Activated CD4-positive, alpha-beta T cell treated with anti-CD3 and anti-CD28 coated beads, Interleukin-2, amount 50 U/mL, for 48 hours (primary cell): ENCODE measurements around the gene CNNM4.

Source experiments
- DNase-seq, 2 experiments: peaks; one replicate each; pipeline ENCODE4 v3.0.0-alpha.2; 2020

The CNNM4 gene

DNA sequence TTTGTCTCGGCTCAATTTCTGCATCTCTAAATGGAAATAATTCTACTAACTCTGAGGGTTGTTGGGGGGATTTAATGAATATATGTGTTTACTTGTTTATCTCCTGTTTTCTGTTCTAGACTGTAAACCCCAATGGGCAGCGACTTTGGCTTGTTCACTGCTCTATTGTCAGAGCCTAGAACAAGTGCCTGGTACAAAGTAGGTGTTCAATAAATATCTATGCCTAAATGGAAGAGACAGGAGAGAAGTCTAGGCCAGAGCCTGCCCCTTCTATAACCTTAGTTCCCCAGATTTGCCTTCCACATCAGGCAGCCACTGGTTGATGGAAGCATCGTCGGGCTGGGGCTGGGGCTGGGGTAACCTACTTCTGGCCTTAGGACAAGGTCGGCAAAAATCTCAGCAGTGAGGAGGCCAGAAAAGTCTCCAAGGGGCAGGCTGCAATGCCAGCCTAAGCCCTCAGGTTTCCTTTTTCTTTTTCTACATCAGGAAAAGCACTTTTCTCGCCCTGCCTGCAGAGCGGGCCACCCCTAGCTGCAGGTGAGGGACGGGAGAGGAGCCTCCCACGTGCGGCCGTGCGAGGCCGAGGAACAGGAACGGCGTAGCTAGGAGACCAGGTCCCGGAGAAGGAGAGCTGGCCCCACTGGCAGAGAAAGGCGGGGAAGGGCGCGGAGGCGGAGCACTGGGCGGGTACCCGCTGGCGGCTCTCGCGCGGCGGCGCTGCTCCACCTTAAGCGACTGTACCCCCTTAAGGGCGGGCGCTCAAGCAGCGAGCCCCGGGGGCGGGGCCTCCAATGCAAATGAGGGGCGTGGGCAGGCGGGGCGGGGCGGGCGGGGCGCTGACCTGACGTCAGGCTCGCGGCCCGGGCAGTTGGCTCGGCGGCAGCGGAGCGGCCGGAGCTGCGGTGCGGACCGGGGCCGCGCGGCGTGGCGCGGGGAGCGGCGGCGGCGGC, at the start of gene CNNM4:
Gene CNNM4 (plus strand): TSS at position 867 of the 950 bp plus-strand sequence. CDS start 98 bp downstream, outside the sequence.
- DNase-seq, result peak; percentile 94 to 95

DNA sequence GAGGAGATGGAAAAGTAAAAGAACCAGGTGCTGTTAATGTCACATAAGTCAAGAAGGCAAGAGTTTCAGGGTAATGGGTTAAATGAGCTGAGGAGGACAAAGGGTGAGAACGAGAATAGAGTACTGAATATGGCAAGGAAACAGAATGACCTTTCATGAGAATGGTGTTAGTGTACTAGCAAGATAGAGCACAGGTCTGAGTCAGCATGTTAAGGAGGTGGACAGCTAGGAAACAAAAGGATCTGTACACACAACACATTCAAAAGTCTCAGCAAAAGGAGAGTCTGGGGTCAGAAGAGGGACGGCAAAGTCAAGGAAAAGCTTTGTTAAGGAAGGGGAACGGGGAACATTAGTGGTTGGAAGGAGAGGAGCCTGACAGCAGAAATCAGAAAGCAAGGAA, 49.7 kb upstream of the CNNM4 start:
- DNase-seq, result no peak

DNA sequence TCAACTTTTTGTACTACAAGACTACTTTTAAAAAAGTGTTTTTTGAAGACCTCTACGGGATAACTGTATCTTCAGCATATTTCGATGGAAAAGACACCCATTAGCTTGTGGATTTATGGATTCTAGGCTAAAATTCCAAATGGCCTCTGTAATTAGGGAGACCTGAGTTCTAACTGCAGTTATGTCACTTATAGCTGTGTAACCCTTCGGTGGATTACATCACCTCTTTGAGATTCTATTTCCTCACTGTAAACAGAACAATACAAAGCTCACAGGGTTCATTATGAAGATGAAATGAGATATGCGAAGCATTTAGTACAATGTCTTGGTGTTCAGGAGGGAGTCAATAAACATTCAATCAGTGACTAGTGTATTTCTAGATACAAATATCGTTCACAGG, 45.0 kb upstream of the CNNM4 start:
- no peak for DNase-seq

DNA sequence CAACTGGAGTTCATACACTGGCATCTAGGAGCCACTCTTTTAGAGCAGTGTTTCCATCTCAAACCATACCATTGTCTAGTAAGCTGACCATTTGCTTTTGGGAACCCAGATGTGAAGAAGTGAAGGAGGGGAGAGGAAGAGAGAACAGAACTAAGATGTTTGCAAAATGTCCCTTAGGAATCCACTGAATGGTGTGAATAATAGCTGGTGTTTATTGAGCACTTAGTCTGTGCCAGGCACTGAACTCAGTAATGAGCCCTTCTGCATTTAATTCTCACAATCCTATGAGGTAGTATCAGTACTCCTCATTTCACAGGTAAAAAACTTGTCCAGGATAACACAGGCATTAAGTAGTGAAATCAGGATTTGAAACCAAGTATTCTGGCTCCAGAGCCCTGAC, 44.3 kb upstream of the CNNM4 start:
- DNase-seq, result no peak

DNA sequence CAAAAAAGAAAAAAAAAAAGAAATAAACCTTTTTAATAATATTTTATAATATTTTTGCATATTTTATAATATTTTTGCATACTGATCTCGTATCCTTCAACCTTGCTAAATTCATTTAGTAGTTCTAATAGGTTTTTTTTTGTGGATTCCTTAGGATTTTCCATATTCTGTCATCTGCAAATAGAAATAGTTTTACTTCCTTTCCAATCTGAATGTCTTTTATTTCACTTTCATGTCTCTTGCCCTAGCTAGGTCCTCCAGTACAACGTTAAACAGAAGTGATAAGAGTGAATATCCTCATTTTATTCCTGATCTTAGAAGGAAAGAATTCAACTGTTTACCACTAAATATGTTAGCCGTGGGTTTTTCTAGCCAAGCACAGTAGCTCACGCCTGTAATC, 34.6 kb upstream of the CNNM4 start:
- DNase-seq, result no peak

DNA sequence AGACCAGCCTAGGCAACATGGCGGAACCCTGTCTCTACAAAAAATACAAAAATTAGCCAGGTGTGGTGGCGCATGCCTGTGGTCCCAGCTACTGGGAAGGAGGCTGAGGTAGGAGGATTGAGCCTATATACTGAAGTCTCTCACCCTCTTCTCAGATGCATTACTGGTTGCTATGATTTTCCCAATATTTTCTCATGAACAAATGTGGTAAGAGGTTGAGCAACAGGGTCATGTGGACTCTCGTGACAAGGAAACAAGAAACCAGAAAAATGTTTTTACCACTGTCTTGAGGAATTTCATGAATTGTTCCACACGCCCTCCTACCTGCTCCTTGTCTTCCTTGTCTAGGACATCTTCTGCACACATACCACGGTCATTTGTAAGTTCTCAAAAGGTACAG, 33.3 kb upstream of the CNNM4 start:
- DNase-seq, result no peak

DNA sequence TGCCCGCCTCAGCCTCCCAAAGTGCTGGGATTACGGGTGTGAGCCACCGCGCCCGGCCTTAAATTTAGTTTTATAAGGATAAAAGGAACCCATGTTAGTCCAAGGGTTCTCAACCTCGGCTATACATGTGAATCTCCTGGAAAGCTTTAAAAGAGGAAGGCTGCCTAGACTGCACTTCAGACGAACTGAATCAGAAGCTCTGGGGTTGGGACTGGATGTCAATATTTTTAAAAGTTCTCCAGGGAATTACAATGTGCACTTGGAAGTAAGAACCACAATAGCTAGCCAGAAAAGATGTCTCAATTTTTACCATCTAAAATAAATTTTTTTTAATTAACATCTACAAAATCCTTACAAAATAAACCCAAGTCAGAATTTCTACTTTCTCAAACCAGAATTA, 31.0 kb upstream of the CNNM4 start:
- DNase-seq, result no peak

DNA sequence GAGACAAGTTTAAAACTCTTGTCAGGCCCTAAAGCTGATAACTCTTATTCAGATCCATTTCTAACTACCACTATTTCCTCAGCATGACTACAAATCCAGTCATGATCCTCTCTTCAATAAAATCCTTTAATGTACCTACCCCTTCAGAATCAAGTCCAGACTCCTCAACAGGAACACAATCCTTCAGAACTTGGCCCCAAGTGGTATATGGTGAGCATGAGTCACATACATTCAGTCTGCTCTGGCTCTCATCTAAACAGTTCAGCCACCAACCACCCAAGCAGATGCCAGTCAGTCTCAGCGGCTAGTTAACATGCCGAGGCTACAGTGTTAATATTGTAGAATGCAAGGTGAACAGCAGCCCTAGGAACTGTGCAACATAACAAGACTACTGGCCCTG, 30.5 kb upstream of the CNNM4 start:
- no peak for DNase-seq

DNA sequence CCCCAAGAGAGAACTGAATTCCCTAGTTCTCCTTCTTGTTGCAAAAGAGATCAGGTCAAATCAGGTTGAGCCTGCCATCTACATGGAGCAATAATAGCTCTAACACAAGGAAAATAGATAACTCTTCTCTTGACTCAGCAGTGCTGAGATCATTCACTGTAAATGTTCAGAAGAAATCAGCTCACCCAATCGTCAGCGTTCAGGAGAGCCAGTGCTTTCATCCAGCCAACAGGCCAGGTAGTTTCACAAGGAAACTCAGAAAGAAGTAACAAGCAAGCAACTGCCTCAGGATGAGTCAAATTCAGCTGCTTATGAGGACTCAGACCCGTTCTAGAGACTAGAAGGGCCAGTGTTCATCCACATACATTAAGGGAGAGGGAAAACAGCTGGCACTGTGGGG, 26.8 kb upstream of the CNNM4 start:
- no peak for DNase-seq

DNA sequence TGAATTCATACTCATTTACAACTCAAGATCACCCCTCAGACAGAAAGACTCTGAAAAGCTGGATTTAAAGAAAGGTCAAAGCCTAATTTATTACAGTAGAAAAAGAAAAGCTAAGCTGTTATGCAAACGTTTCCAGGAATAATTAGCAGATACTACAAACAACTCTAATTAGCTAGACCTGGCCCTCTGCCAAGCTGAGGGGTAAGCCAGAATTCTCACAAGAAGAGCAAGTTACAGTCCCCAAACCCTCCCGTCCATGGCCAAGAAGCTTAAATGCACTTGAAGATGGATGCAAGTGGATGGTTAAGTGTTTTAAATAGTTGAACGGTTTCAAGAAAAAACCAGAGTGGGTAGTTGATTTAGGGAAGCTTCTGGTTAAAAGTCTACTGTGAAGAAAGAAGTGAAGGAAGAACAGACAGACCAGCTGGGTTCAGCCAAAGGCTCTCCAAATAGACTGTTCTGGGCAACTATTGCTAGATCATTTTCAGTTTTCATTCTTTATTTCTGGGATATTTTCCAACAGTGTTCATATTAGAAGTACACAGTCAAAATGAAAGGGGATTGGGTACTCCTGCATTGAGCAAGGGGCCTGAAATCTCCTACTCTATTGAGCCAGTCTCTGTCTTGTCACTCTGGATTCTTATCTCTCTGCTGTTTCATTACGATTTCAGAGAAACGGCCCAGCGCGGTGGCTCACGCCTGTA, 25.7 kb upstream of the CNNM4 start:
- peak in 1 of 2 experiments; percentile 11 for DNase-seq

DNA sequence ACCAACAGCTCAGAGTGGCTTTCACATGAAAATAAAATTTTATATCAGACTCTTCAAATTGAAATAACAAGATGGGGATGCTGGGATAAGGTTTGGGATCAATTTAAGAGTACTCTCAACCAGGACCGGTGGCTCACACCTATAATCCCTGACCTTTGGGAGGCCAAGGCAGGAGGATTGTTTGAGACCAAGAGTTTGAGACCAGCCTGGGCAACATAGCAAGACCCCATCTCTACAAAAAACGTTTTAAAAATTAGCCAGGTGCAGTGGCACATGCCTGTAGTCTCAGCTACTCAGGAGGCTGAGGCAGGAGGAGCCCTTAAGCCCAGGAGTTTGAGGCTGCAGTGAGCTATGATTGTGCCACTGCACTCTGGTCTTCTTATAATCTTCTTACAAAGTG, 23.5 kb upstream of the CNNM4 start:
- no peak for DNase-seq

DNA sequence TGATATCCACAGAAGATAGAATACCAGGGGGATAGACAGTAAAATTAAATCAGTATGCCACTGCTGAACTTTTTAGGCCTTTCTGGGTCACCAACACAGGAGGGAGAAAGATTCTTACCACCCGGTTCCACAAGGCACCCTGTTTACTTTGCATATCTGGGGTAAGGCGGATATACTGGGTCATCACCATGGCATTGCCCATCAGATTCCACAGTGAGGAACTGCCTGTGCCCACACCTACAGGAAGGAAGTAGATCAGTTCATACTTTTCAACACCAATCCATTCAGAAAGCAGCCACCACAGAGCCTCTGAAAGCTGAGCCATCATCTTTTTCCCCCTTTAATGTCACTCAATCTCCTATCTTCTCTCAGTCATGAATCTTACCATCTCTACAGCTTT, 22.9 kb upstream of the CNNM4 start:
- DNase-seq, result no peak

DNA sequence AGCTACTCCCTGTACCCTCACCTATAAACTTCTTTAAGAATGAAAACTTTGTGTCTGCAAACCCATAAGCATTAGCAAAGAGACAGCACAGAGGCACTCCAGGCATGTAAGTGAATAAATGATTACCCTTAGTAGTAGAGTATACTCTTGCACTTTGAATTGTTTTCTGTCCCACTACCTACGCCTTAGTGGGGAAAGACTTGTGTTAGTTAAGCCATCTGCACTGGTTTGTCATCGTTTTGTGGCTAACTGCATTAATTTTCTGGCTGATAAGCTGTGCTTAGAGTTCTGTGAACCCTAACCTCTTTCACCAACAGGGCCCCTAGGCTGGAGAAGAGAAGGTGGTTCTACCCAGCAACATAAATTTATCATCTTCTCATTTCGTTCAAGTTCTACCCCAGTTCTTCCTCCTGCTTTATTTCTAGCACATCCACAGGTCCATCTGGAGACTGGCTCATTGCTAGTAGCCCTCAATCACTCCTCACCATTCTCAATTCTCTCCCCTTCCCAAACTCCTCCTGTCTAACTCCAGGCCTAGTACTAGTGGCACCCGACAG, 21.5 kb upstream of the CNNM4 start:
- no peak for DNase-seq

DNA sequence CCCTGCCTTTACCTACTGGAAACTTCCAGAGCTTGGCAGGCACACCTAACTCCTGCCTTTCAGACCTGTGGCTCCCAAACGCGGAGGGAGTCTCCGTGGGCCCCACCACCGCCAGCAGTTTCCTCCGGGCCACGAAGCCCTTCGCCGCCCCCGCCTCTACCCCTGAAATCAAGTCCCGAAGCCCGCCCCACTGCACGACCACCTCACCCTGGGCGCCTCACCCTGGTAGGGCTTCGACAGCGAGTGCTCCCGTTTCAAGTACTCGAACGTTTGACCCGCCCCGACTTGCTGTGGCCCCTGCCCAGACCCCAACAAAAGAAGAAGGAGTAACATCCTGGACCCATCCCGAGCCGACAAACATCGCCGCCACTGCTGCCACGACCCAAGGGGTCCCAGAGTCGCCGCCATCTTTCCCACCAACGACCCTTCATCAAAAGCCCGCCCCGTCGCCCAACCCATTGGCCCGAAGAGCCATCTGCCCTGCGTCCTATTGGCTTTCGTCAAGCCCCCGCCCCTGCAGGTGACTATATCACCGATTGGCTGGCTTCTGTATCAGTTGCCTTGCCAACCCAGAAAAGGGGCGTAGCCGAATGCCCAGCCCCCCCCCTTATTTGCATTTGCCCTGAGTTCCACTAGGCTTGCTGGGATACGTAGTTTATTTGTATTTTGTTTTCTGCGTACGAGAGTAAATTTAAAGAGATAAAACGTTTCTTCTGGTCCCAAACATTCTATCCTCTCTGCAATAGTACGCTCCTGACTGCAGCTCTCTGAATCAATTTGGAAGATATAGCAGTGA, 20.9 kb upstream of the CNNM4 start, which contains the start of gene LMAN2L:
Gene LMAN2L (minus strand): TSS at position 432 of the 796 bp plus-strand sequence. CDS start 24 bp downstream, at position 408.
- peak; percentile 95 to 97 for DNase-seq

DNA sequence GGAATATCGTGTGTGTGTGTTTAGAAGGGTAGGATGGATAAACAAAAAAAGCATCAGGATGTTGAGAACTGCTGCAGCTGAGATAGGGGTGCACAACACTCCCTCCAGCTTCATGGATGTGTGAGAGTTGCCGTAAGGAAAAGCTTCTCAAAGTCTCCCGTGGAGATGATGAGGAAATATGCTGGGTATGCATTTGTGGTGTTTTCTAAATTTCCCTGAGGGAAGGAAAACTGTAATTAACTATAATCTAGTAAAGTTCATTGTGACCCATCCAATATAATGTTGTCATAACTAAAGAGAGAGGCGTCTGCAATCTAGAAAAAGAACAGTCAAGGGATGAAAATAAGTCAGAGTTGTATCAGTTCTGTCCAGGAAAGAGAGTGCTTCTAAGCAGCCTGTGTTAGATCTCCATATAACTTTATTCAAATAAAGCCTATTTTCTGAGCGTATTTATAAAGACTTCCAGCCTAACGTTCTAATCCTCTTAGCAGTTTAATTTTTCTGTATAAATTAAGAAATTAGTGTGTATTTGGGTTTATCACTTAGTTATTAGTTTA, 13.6 kb upstream of the CNNM4 start:
- no peak for DNase-seq

DNA sequence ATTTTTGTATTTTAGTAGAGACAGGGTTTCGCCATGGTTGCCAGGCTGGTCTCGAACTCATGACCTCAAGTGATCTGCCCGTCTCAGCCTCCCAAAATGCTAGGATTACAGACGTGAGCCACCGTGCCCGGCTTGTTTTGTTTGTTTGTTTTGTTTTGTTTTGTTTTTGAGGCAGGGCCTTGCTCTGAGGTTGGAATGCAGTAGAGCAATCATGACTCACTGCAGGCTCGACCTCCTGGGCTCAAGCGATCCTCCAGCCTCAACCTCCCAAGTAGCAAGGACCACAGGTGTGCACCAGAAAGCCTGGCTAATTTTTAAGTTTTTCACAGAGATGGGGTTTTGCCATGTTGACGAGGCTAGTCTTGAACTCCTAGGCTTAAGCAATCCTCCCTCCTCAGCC, 8.9 kb upstream of the CNNM4 start:
- no peak for DNase-seq

DNA sequence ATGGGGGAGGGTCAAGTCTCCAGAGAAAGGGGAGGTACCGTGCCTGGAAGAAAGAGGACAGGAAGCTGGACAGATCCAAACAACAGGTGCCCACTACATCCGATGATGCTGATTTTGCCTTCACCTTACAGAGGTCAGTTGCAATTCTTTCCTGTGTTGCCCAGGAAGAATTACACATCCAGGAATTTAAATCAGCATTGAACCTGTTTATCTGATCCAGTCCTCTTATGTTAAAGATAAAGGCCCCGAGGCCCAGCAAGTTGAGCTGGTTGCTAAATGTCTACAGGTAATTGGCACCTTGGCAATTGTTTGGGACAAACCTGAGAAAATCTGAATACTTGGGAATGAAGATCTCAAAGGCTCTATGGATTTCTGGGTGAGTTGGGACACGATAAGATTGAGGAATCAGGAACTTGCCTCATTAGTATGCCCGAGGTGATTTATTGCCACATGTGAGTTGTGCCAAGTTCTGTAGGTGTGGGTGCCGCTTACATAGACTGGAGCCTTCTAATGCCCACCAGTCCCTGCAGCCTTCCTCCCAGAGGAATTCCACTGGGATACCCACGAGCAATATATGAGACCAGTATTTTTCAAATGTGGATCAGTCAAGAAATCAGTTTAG, 6.9 kb upstream of the CNNM4 start:
- no peak for DNase-seq

DNA sequence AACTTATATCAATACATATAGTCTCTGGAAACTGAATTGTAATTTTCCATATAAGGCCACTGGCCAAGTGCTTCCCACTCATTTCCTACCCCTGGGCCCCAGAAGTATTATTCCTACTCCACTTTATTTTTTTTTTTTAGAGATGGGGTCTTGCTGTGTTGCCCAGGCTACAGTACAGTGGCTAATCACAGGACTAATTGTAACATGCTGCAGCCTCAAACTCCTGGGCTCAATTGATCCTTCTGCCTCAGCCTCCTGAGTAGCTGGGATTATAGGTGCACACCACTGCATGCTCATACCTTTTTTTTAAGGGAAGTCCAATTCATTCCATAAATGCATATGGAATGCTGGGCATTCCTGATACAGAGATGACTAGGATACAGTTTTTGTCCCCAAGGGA, 6.4 kb upstream of the CNNM4 start:
- DNase-seq, result no peak

DNA sequence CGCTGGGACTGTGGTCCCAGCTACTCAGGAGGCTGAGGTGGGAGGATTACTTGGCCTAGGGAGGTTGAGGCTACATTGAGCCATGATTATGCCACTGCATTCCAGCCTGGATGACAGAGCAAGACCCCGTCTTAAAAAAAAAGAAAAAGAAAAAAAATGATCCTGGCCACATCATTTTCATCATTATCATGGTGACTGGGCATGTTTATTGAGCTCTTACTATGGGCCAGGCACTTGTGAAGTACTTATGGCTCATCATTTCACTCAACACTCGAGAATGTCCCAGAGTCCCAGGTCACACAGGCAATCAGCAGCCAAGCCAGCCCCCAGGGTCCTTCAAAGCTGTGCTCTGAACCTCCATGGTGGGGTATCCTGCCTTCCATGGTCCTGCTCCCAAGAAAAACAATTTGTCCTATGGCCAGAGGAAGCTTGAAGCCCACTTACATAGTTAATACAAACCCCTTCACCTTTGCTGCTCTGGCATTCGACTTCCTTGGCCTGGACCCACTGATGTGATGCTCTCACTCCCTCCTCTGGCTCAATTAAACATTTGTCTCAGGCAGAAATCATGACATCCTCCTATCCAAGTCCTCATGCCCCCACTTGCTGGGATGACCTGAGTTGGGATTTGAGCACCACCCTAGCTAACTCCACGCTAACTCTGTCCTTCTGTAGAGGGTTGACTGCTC, 3.8 kb upstream of the CNNM4 start:
- no peak for DNase-seq

DNA sequence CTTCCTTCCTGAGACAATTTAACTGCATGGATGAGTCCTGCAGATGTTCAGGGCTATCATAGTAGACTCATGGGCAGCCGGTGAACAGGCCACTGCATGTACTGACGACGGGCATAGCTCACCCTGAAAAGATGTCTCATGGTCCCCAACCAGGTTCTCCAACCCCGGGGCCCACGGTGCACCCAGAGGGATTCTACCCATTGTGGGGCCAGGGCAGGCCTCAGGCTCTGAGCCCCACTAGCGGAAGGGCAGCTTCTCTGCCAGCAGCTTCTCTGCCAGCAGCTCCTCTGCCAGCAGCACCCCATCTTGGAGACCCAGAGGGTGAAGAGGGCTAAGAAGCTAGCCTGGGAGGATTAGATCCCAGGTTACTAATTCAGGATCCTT, 3.2 kb upstream of the CNNM4 start:
- DNase-seq, result no peak

DNA sequence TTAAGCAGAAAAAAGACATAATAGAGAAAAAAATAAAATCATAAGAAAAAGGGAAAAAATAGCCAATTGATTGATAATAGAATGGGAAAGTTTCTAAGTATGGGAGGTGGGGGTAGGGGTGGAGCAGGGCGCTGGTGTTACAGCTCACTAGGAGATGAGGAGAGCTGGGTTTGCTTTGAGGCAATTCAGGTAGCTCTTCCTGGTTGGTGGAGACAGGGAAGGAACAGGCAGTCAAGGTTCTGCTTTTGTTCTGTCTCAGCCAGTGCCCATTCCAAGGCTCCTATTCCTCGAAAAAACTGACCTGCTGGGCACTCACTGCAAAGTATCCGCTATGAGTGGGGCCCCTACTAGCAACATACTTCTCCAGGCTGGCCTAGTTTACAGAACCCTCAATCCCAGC, 1.7 kb upstream of the CNNM4 start:
- no peak for DNase-seq

DNA sequence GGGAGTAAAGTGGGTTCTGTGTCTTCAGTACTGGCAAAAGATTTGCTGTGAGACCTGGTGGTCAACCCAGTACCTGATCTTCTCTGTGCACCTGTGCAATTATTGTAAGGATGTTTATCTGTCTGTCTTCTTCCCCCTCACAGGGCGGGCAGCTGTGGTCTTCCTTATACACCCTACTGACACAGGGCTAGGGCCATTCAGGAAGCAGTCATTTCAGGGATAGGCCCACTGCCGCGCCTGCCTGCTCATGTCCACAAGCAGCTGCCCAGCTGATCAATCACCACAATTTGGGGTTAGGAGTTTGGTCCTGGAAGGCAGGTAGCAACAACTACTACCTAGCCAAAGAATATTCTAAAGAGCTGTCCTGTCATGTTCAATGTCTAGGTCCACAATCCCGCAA, 1.2 kb upstream of the CNNM4 start:
- no peak for DNase-seq
